Midbrain (tissue), 1 donor: ENCODE measurements around the gene RNF215.

Experiments used
- DNase-seq: peaks from one replicate; lab custom pipeline; 2025; lab: John Stamatoyannopoulos, UW

Gene RNF215

DNA sequence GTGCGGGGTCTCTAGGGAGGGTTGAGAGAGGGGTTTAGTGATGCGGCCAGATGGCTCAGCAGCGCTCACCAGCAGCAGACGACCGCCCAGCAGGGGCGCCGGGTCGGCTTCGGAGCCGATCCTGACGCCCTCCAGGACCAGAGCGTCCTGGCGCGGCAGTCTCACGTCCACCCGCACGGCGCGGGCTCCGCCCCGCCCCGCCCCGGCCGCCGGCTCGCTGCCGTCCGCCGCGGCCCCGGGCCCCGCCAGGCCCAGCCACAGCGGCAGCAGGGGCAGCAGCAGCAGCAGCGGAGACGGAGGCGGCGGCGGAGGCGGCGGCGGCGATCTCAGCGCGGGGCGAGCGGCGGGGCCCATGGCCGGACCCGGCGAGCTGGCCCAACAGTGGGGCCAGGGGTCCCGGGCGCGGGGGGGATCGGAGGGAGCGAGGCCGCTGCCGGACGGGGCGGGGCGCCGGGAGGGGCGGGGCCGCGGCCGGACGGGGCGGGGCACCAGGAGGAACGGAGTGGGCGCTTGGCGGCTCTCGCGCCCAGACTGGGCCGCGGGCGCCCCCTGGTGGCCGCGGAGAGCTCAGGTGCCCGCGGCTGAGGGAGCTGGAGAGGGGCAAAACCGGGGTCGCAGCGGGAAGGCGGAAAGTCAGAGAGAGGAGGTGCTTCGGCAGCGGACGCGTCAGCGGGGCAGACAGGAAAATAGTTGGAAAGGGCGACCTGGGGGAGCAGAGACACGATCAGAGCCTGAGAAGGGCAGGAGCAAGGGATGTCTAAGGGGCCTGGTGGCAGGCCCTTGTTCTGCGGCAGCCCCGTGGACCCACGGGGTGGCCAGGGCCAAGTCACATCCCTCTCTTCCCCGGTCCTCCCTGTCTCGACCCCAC is at the start of gene RNF215:
RNF215 (minus strand) TSS at position 452 of the 868 bp plus-strand sequence; CDS start at position 354, 98 bp downstream.
- peak; percentile 90 for DNase-seq

DNA sequence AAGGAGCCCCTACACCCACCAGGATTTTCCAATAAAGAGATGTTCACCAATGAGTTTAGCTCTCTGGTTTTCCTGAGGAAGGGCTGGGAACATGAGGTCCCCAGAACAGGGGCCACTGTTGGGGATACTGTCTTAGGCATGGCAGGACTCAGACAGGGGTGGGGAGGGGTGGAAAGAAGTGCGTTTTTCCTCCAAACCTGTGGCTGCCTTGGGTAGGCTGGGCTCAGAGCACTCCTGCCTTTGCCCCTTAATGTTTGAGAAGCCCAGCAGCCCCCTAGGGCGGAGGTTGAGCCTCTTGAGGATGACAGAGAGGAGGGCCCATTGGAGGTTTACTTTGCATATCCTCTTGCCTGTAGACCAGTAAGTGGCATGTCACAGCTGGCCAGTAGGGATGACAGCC is 49.0 kb upstream of the RNF215 start:
- DNase-seq: no peak

DNA sequence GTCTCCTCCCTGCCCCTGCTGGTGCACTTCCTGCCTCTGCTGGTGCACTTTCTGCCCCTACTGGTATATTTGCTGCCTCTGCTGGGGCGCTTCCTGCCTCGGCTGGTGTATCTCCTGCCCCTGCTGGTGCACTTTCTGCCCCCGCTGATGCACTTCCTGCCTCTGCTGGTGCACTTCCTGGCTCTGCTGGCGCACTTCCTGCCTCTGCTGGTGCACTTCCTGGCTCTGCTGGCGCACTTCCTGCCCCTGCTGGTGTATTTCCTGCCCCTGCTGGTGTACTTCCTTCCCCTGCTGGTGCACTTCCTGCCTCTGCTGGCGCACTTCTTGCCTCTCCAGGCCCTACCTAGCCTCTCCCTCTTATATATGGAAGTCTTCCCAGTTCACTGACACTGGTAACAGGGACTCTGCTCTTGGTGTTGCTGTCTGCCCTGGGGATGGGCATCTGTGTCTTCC is 48.5 kb upstream of the RNF215 start:
- no peak for DNase-seq

DNA sequence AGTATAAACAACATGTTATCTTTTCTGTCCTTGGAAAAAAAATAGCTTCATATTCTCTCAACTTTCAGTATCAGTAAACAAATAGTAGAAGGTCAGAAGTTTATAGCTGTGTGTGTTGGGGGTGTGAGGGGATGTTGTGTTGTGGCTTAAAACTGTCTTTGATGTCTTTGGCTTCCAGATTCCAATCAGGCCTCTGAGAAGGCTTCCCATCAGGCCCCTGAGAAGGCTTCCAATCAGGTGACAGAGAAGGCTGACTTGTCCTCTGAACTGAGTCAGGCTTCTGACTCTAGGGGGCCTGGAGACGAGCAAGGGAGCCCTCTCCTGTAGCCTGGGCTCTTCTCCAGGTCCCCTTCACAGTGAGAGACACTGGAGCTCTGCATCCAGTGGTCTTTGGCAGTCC is 47.6 kb upstream of the RNF215 start:
- no peak for DNase-seq

DNA sequence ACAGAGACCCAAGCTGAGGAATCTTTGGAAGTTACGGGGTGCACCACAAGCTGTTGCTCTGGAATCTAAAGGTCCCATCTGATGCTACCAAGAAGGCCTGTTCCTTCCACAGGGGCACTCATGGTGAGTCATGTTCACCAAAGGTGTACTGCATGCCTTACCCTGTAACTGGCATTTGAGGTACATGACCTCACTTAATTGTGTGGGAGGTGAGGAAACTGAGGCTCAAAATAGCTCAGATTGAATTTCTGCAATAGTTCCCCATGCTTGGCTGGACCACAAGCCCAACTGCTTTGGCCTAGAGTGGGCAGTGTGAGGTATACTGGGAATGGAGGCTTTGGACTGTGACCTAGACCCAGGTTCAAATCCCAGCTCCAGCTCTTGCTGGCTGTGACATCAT is 46.6 kb upstream of the RNF215 start:
- no peak for DNase-seq

DNA sequence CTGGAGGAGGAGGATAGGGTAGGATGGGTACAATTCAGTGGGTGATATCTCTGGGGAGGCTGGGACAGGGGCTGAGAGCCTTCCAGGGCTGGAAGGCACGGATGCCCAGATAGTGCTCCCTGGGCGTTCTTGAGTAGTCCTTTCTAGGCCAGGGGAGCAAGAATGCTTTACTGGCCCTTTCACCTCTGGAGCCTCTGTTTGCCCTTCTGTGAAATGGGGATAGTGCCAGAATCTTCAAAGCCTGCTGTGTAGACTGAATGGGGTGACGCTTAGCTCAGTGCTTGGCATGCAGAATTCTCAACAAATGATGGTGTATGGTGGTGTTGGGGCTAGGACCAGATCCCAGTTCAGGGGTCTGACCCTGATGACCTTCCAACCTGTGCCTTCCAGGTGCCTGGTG is 46.0 kb upstream of the RNF215 start:
- DNase-seq: no peak

DNA sequence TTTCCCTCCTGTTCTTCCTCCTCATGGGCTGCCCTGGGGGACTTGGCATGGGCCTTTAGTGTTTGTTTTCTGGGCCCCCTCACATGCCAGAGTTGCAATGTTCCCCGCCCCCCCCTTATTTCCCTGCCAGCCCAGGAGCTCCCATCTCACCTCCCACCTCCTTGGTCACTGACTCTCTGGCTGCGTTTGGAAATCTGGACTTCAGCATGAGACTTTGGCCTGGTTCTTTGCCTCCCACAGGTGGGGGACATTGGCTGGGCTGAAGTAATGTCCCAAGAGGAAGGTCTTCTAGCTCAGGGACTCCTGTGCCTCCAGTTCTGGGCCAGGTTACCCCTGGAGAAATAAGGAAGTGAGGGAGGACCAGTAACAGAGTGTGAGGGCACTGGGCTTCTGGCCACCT is 45.3 kb upstream of the RNF215 start:
- DNase-seq: no peak

DNA sequence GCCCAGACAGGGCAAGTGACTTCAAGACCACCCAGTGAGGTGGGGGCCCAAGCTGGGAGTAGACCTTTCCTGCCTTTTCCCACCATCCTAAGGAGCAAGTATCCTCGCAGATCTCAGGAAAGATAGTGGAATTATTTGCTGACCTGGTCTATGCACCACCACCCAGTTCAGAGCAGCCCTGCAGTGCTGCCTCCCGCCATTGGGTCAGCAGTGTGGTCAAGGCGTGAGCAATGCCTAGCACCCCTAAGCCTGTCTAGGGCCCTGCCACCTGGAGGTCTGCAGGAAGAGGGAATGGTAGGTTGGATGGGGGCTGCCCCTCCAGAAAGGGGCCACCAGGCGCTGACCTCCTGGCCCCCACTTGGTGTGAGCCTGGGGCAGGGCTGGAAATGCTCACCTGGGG is 44.9 kb upstream of the RNF215 start:
- DNase-seq: no peak

DNA sequence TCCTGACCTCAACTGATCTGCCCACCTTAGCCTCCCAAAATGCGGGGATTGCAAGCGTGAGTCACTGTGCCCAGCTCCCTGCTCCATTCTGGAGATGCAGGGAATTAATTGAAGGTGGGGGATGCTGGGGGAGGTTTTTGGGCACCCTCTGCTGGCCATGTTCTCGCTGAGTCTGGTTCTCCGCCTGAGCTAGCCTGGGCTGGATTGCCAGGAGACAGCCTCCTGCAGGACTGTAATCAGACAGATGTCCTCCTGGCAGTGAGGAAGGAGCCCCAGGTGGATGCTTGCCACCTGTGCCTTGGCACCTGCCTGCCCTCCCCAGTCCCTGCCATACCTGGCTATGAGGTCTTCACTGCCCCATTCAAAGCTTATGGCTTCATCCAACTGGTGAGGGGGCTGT is 43.7 kb upstream of the RNF215 start:
- no peak for DNase-seq

DNA sequence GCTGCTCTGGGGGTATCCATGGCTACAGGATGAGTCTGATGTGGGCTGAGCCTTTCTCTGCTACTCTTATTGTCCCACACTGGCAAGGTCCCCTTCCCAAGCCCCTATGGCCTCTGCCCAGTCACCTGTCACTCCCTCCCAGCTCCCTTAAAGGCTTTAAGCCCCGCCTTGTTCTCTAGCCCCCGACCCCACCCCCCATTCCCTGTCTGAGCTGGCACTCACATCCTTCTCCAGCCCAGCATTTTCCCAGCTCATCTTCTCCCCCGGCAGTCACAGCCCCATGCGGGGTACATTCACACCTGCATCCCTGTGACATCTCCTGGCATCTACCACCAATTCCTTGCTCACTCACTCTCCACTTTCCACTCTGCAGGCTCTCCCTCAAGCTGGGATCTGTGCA is 42.7 kb upstream of the RNF215 start:
- DNase-seq: no peak

DNA sequence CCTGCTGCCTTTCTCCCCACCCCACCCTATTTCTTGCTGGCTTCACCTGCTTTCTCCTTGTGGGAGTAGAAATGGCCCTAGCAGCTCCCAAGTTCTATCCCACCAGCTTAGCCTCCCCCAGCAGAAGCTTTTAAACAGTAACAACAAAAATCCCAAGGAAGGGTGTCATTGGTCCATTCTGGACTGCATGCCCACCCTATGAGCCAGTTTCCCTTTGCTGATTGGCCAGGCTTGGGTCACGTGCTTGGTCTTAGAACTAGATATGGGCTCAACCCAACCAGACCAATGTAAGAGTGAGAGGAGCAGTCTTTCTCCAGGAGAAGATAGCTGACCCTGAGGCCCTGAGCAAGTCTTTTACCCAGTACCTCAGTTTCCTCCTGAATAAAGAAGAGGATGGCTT is 40.7 kb upstream of the RNF215 start:
- no peak for DNase-seq

DNA sequence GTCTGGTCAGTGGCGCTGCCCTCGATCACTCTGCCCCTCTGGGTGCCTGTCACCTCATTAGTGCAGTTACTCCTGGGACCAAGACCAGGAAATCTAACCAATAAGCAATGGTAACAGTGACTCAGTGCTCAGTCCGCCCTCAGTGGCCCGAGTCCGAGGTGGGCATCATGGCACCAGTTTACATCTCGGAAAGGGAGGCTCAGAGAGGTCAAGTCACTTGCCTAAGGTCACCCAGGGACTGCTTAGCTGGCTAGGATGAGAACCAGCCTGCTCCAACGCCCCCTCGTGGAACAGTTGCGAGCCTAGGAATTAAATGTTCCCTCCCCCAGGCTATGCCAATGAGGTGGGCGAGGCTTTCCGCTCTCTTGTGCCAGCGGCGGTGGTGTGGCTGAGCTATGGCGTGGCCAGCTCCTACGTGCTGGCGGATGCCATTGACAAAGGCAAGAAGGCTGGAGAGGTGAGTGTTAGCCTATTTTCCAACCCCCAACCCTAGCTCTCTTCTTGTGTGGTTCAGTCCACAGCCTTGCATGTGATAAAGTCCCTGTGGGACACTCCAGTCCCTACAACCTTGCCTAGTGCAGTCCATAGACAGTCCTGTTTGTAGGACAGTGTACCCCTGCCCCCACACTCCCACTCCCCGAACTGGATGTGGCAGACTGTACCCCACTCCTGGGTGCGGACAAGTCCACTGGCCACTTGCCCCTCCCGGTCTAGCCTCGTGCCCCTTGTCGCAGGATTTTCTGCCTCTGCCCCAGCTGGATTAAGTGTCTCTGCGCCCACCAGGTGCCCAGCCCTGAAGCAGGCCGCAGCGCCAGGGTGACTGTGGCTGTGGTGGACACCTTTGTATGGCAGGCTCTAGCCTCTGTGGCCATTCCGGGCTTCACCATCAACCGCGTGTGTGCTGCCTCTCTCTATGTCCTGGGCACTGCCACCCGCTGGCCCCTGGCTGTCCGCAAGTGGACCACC is 39.5 kb upstream of the RNF215 start:
- DNase-seq: peak; percentile 44

DNA sequence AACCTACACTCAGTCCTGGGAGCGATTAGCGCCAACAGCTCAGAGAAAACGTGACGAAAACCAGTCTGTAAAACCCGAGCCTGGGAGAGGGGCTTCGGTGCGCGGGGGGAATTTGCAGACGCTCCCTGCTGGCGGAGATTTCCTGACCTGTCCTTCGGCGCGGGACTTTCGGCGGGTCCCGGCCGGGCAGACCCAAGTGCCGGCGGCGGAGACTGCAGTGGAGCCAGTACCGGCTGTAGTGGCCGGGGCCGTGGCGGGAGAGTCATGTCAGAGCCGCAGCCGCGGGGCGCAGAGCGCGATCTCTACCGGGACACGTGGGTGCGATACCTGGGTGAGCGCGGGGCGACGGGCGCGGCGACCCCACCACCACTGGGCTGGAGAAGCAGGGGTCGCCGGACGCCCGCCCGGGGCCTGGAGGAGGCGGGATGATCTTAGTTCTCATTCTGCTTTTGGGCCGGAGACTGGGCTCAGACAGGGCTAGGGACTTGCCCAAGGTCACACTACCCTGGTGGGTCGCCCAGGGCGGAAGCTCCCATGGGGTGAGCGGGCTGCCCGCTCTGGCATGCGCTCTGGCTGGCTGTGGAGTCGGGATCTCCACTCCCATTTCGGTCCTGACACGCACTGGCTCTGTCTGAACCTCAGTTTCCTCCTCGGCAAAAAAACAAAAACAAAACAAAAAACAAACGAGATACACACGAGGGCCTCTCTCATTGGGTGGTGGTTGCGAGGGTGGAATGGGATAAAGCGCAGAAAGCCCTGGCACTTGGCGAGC is 38.6 kb upstream of the RNF215 start, which contains the start of gene MTFP1:
MTFP1 (plus strand) TSS at position 153 of the 772 bp plus-strand sequence; CDS start at position 265, 112 bp downstream.
- DNase-seq: peak; percentile 50

DNA sequence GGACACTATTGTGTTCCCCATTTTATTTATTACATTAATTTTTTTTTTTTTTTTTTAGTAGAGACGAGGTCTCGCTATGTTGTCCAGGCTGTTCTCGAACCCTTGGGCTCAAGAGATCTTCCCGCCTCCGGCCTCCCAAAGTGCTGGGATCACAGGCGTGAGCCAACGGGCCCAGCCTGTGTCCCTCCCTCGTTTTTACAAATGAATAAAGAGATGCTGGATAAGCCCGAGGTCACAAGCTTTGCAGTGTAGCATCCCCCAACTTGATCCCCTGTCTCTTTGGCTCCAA is 38.1 kb upstream of the RNF215 start:
- no peak for DNase-seq

DNA sequence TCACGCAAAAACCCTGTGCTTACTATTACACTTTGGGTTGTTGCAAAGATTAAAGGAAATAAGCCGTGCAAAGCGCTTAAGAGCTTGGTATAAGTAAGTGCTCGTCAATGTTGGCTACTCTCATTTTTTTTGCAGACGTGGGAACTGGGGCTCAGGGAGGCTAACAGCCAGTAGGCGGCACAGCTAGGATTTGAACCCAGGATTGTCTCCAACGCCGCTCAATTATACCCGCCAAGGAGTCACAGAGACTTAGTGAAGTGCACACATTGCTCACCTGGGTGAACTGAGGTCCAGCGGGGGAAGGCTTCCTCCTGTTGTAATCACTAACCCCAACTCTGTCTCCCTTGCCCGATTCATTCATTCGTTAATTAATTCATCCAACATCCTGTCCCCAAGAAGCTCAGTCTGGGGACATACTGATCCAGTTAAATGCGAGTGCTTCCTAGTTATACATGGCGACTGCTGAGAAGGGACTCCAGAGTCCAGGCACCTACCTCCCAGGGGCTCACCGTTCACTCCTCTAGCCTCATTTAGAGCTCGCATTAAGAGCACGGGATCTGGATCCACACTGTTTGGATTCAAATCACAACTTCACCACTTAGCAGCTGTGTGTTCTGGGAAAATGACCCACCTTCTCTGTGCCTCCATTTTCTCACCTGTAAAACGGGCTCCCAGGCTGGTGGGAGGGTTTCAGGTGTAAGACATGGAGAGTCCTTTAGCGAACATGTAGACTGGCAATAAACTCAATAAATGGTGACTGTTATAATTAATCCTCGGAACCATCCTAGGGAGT is 37.5 kb upstream of the RNF215 start:
- no peak for DNase-seq

DNA sequence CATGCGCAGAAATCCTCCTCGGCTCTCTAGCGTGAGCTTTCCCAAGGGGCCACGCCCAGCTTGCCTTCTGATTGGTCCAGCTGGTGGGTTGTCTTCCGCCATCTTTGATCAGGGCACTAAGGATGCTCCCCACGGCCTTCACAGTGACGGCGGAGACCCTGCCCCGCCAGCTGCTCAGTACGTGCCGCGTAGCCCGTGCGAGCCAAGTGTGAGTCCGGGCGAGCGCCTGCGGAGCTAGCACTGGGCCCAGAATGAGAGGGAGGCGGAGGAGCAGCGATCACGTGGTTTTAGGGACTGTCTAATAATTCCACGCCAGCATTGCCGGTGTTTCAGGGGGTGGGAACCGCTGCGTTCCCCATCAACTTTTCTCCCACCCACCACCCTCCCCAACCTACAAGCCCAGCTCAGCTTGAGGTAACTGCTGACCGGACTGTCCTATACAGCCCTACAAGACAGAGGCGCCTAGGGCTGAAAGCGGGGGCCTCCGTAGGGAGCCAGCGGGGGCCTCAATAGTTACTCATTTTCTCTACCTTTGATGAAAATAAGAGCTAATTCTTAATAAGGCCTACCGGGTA is 36.8 kb upstream of the RNF215 start:
- DNase-seq: peak; percentile 99

DNA sequence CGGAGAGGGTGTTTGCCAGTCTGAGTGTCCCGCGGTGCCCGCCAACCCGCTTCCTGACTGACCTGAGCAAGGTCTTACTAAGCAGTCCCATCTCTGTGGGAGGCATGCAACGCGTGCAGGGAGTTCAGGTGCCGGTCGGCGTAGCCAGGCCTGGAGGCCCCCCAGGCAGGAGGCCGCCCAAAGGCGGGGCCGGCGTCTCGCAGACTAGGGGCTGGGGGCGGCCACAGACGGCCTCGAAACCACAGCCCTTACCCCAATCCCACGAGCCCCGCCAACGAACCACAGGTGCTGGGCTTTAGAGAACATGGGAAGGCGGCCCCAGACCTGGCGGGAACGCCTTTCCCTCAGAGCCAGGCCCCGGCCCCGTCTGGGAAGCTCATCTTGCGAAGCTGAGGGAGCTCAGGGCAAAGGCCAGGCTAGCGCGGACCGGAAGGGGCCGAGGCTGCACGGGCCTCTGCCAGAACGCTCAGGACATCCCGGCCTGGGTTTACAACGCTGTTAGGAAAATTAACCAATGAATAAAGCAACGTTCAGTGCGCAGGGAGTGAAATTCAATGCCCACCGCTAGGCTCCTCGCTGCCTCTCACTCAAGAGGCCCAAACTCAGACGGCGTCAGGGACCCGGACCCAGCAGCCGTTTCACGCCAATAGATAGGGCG is 36.2 kb upstream of the RNF215 start:
- peak; percentile 81 for DNase-seq

DNA sequence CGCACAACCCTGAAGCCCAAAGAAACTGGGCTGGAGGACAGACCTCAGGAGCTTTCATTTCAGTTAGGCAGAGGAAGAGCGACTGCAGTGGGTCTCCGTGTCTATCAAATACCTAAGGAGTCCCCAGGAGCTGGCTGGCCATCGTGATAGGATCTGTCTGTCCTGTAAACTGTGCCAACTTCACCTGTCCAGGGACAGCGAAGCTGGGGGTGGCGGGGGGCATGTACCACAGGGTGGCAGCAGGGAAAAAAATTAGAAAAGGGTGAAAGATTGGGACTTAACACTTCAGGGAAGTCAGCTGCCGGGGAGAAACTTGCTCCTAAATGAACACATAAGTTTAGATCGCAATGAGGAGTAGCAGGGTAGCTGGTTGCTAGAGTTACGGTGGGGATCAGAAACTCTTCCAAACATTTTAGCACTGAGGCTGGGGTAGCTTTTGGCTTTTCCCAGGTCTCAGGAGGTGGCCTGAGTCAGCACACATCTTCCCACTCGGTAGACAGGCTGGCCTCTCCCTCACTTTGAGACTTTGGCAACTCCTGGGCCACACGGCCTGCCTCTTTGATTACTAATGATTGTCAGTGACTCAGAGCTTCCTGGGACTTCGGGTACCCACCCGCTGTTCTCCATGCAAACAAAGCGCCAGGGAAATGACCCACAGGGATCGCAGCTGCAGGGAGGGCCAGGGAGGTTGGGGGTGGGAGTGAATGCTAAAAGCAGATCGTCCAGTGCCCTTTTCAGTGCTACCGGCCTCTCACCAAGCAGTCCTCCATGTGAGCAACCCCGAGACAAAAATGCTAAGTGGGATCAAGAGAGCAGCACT is 35.5 kb upstream of the RNF215 start:
- peak; percentile 80 for DNase-seq

DNA sequence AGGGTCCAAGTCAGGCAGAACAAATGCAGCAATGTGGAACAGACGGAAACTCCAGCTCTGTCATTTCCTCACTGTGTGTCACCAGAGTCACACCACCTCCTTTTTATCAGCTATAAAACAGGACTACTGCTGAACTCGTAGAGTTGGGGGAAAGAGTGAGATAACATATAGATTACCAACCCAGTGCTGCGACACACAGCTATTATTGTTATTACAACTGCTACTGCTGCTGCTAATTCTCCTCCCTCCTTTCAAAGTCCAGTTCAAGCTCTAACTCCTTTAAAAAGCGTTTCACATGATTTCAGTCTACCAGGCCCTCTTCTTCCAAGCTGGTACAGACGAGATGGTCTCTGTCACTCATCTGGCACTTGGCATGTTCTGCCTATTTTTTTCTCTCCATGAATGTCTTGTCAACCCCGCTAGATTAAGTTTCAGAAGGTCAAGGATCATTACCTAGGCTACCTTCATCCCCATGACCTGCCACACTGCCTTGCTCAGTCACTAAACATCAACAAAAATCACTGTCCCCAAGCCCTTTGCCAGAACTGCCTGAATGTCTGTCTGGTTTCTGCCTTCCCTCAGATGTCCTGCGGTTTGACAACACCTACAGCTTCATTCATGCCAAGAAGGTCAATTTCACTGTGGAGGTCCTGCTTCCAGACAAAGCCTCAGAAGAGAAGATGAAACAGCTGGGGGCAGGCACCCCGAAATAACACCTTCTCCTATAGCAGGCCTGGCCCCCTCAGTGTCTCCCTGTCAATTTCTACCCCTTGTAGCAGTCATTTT is 34.7 kb upstream of the RNF215 start:
- no peak for DNase-seq
